OCI-LY1 (cell line): Measurements from ENCODE around the gene SPDYE11.
"Not testable (repeated sequence)": the region's sequence is repeated elsewhere in the genome, so short reads cannot be mapped to it uniquely, and the experiment has no call there.

Experiments
- H2AFZ ChIP-seq: fragments of 200-600 bp; sonication (generic), shearing (Covaris generic); 2 replicates; pipeline ENCODE4 v1.6.0; 2014; ENCODE audit warnings: antibody characterized with exemption, mild to moderate bottlenecking, low read length
- H3F3A ChIP-seq: fragments of 200-600 bp; sonication (generic), shearing (Covaris generic); 2 replicates; pipeline ENCODE4 v1.6.0; 2014; ENCODE audit warnings: mild to moderate bottlenecking, antibody characterized with exemption, low read length, moderate library complexity; ENCODE audit not compliant: insufficient read depth
- H3K27ac ChIP-seq: fragments of 200-600 bp; sonication (generic); 2 replicates; pipeline ENCODE4 v1.5.1; 2014; ENCODE audit warnings: low read length, mixed run types, mild to moderate bottlenecking, low read depth; ENCODE audit not compliant: poor library complexity, severe bottlenecking
- H3K27me3 ChIP-seq: fragments of 200-600 bp; sonication (generic); 2 replicates; pipeline ENCODE4 v1.6.0; 2014; ENCODE audit warnings: antibody characterized with exemption, mild to moderate bottlenecking, low read length, moderate library complexity; ENCODE audit not compliant: insufficient read depth
- H3K36me3 ChIP-seq: fragments of 200-600 bp; sonication (generic); 2 replicates; pipeline ENCODE4 v1.6.1; 2014; ENCODE audit warnings: mild to moderate bottlenecking, antibody characterized with exemption, low read length, moderate library complexity, mixed read lengths; ENCODE audit not compliant: insufficient read depth
- H3K4me1 ChIP-seq: fragments of 200-600 bp; sonication (generic); 2 replicates; pipeline ENCODE4 v1.5.1; 2014; ENCODE audit warnings: mild to moderate bottlenecking, low read length, moderate library complexity; ENCODE audit not compliant: insufficient read depth, severe bottlenecking
- H3K4me2 ChIP-seq: fragments of 200-600 bp; sonication (generic), shearing (Covaris generic); 2 replicates; pipeline ENCODE4 v1.6.1; 2014; ENCODE audit warnings: low read length
- H3K4me3 ChIP-seq: fragments of 200-600 bp; sonication (generic); 2 replicates; pipeline ENCODE4 v1.5.1; 2014; ENCODE audit warnings: low read length, low read depth, mild to moderate bottlenecking, mixed read lengths; ENCODE audit not compliant: poor library complexity, severe bottlenecking
- H3K79me2 ChIP-seq: fragments of 200-600 bp; shearing (Covaris generic); 2 replicates; pipeline ENCODE4 v1.6.1; 2016; ENCODE audit warnings: mixed run types, low read length, mixed read lengths; ENCODE audit not compliant: insufficient read depth
- H3K9ac ChIP-seq: fragments of 200-600 bp; sonication (generic), shearing (Covaris generic); 2 replicates; pipeline ENCODE4 v1.6.1; 2014; ENCODE audit warnings: mild to moderate bottlenecking, low read length, mixed read lengths
- H3K9me2 ChIP-seq: fragments of 200-600 bp; sonication (generic), shearing (Covaris generic); 2 replicates; pipeline ENCODE4 v1.6.1; 2014; ENCODE audit warnings: low read depth, mild to moderate bottlenecking, low read length, mixed read lengths
- H3K9me3 ChIP-seq: fragments of 200-600 bp; shearing (Covaris generic); 2 replicates; pipeline ENCODE4 v1.6.1; 2014; ENCODE audit warnings: low read length, mixed read lengths
- H4K20me1 ChIP-seq: fragments of 200-600 bp; sonication (generic), shearing (Covaris generic); 2 replicates; pipeline ENCODE4 v1.6.0; 2016; ENCODE audit warnings: mild to moderate bottlenecking, low read length; ENCODE audit not compliant: insufficient read depth

The SPDYE11 gene, protein sequence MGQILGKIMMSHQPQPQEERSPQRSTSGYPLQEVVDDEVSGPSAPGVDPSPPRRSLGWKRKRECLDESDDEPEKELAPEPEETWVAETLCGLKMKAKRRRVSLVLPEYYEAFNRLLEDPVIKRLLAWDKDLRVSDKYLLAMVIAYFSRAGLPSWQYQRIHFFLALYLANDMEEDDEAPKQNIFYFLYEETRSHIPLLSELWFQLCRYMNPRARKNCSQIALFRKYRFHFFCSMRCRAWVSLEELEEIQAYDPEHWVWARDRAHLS

DNA sequence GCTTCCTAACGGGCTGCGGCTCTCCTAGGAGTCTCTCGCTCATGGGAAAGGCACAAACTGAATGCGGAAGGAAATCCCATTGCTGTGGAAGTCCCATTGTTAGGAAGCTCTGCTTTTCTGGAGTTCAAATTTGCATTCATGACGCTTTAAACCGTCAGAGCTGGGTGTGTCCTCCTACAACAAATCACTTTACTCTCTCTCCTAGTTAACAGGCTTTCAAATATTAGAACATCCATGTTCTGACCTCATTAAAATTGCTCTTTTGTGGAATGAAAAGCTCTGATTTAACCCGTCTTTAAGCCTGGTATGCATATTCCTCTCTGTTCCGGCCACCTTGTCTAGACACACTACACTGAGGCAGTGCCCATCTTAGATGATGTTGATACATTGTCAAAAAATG lies at the start of gene SPDYE11:
SPDYE11 (minus strand) TSS at position 101 of the 400 bp plus-strand sequence. CDS start 1,800 bp downstream, outside the sequence.
- not testable (repeated sequence) for H3K36me3 ChIP-seq, H3F3A ChIP-seq

DNA sequence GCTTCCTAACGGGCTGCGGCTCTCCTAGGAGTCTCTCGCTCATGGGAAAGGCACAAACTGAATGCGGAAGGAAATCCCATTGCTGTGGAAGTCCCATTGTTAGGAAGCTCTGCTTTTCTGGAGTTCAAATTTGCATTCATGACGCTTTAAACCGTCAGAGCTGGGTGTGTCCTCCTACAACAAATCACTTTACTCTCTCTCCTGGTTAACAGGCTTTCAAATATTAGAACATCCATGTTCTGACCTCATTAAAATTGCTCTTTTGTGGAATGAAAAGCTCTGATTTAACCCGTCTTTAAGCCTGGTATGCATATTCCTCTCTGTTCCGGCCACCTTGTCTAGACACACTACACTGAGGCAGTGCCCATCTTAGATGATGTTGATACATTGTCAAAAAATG lies 28.2 kb upstream of the SPDYE11 start, which contains the start of gene SPDYE9:
SPDYE9 (minus strand) TSS at position 101 of the 400 bp plus-strand sequence. CDS start 1,800 bp downstream, outside the sequence.
- H3K27me3 ChIP-seq, H3K4me2 ChIP-seq, H3K36me3 ChIP-seq, H4K20me1 ChIP-seq, H3K27ac ChIP-seq, H3K9me3 ChIP-seq, H3K9ac ChIP-seq, H3F3A ChIP-seq, H2AFZ ChIP-seq, H3K4me1 ChIP-seq, H3K4me3 ChIP-seq, H3K9me2 ChIP-seq, H3K79me2 ChIP-seq: not testable (repeated sequence)

More for the DNA sequence above, at the start of gene SPDYE11:
- H2AFZ ChIP-seq, H3K4me1 ChIP-seq, H3K9ac ChIP-seq, H3K4me3 ChIP-seq, H3K27me3 ChIP-seq, H3K27ac ChIP-seq, H3K79me2 ChIP-seq, H3K9me3 ChIP-seq, H3K9me2 ChIP-seq, H3K4me2 ChIP-seq, H4K20me1 ChIP-seq: not testable (repeated sequence)

DNA sequence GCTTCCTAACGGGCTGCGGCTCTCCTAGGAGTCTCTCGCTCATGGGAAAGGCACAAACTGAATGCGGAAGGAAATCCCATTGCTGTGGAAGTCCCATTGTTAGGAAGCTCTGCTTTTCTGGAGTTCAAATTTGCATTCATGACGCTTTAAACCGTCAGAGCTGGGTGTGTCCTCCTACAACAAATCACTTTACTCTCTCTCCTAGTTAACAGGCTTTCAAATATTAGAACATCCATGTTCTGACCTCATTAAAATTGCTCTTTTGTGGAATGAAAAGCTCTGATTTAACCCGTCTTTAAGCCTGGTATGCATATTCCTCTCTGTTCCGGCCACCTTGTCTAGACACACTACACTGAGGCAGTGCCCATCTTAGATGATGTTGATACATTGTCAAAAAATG lies 28.0 kb downstream of the SPDYE11 start, which contains the start of gene SPDYE8:
SPDYE8 (minus strand) TSS at position 101 of the 400 bp plus-strand sequence. CDS start 1,800 bp downstream, outside the sequence.
- H3K9ac ChIP-seq, H4K20me1 ChIP-seq, H3F3A ChIP-seq, H3K36me3 ChIP-seq, H3K79me2 ChIP-seq, H3K9me3 ChIP-seq, H3K4me2 ChIP-seq, H3K9me2 ChIP-seq, H3K4me3 ChIP-seq, H3K4me1 ChIP-seq, H2AFZ ChIP-seq, H3K27ac ChIP-seq, H3K27me3 ChIP-seq: not testable (repeated sequence)

DNA sequence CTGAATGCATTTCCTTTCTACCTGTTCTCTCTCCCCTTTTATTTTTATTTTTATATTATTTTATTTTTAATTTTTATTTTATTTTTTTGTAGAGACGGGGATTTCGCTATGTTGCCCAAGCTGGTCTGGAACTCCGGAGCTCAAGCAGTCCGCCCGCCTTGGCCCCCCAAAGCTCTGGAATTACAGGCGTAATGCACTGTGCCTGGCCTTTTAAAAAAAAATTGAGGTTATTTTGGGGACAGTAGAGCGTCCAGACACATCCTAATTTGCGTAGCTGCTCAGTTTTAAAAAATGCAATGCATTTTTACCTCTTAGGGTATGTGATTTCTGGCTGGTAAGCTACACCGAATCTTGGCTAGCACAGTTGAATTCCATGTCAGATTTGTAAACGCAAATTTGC lies 51.2 kb downstream of the SPDYE11 start:
- Histone ChIP-seq H3K27ac (peak overlapping the region; percentile 94), H3K4me3 (peak overlapping the region; percentile 63), H3K9ac (peak overlapping the region; percentile 64), H3K4me2 (peak overlapping the region; percentile 65)
- H3K9me2 ChIP-seq, H3K36me3 ChIP-seq, H3F3A ChIP-seq, H4K20me1 ChIP-seq, H3K79me2 ChIP-seq, H3K4me1 ChIP-seq, H2AFZ ChIP-seq, H3K27me3 ChIP-seq, H3K9me3 ChIP-seq: not testable (repeated sequence)

DNA sequence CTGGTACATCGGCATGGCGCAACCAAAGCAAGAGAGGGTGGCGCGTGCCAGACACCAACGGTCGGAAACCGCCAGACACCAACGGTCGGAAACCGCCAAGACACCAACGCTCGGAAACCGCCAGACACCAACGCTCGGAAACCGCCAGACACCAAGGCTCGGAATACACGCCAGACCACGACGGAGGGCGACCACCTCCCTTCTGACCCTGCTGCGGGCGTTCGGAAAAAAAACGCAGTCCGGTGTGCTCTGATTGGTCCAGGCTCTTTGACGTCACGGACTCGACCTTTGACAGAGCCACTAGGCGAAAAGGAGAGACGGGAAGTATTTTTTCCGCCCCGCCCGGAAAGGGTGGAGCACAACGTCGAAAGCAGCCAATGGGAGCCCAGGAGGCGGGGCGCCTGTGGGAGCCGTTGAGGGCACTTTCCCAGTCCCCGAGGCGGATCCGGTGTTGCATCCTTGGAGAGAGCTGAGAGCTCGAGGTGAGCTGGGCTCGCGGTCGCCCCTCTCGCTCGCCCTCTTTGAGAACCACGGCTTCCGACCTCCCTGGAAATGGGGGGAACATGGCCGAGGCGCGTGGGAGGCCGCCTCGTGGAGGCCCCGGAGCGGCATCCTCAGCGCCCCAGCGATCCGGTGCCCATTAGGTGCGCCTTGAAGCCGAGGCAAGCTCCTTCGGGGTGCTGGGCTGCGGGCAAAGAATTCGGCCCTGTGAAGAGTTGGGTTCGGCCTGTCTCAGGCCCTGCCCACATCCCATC lies 51.8 kb downstream of the SPDYE11 start:
- Histone ChIP-seq H3K4me3 (peak overlapping the region; percentile 63), H3K27ac (peak overlapping the region; percentile 94), H3K9ac (peak overlapping the region; percentile 90), H3K4me2 (peak overlapping the region; percentile 68; the same call in 1 of the 2 replicates)
- H3K4me1 ChIP-seq, H2AFZ ChIP-seq, H3K36me3 ChIP-seq, H3K27me3 ChIP-seq, H3K79me2 ChIP-seq, H4K20me1 ChIP-seq, H3K9me2 ChIP-seq, H3F3A ChIP-seq, H3K9me3 ChIP-seq: not testable (repeated sequence)

DNA sequence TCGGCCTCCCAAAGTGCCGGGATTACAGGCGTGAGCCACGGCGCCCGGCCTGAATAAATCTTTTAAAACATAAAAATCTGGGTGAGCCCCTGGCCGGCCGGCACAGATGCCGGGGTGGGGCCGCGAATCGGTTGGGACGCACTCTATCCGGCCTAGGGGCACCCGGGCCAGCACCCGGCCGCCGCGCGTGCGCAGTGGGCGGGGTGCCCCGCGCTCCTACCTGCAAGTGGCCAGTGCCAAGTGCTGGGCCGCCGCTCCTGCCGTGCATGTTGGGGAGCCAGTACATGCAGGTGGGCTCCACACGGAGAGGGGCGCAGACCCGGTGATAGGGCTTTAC lies 52.4 kb downstream of the SPDYE11 start:
- not testable (repeated sequence) for H4K20me1 ChIP-seq, H3K27me3 ChIP-seq, H3K9me3 ChIP-seq, H3K4me1 ChIP-seq, H3K79me2 ChIP-seq, H3K9me2 ChIP-seq, H2AFZ ChIP-seq, H3F3A ChIP-seq, H3K36me3 ChIP-seq
- H3K9ac ChIP-seq = peak overlapping the region; percentile 90
- H3K4me2 ChIP-seq = peak overlapping the region; percentile 68; the same call in 1 of the 2 replicates
- H3K27ac ChIP-seq = peak overlapping the region; percentile 94
- peak overlapping the region; percentile 63 for H3K4me3 ChIP-seq

DNA sequence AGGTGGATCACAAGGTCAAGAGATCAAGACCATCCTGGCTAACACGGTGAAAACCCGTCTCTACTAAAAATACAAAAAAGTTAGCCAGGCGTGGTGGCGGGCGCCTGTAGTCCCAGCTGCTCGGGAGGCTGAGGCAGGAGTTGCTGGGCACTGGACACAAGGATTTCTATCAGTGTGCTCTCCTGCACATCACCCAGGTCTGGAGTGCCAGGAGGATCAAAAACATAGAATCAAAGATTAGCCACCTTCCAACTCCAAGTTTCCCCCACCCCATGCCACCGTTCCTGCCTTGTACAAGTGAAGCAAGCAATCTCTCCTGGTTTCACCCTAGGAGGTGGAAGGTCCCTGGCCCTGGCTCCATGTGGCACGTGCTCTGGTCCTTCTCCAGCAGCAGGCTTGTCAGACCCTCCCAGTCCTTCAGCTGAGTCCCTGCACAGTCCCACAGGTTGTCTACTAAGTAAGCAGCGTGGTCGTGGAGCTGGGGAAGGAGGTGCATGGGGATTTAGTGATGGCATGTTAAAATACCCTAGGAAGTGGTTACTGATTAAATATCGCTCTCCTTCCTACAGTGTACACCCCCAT lies 59.7 kb downstream of the SPDYE11 start:
- not testable (repeated sequence) for H3K79me2 ChIP-seq, H3K4me3 ChIP-seq, H4K20me1 ChIP-seq, H3K4me1 ChIP-seq, H3K9me2 ChIP-seq, H3K27me3 ChIP-seq, H2AFZ ChIP-seq, H3K36me3 ChIP-seq, H3K27ac ChIP-seq, H3K9me3 ChIP-seq, H3K9ac ChIP-seq, H3K4me2 ChIP-seq, H3F3A ChIP-seq
